Kidney capillary endothelial cell (primary cell): ENCODE results near the gene GDPD3.

ENCODE experiments used
- DNase-seq: peaks from one replicate; pipeline ENCODE4 v3.0.0-alpha.2; 2018; ENCODE audit warnings: low spot score

The GDPD3 gene

DNA sequence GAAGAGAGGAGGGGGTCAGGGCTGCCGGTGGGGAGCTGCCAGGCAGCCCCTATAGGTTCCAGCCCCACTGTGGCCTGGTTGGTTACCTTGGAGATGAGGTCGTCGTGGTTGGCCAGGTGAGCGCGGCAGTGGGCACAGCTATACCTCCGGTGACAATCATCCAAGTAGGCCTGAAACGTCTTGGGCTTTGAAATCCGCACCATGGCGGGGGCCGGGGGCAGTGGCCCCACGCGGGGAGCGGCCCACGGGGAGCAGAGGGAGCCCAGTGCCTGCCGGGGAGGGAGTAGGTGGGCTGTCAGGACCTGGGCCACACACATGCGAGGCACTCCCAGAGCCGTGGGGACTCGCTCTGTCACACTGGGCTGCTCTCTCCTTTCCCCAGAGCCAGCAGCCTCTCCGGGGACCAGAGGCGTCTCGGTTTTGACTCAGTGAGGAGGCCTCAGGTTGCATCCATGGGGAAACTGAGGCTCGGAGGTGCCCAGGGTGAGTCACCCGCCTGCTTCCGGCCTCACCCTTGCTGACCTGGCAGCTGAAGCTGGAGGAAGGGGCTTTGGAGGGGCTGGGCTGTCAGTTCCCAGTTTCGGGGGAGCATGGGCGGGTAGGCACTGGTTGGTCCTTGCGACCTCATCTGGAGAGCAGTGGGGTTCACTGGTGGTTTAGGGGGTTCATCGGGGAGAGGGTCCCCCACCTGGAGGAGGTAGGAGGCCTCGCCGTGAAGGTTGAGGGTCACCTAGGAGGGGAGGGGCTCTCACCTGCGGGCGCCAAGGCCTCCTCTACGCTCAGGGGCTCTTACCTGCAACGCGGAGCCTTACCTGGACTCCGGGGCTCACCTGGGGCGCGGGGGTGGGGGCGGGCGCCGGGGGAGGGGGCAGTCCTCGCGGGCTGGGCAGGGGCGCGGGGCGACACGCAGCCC is 17.9 kb downstream of the GDPD3 start:
- no peak for DNase-seq

DNA sequence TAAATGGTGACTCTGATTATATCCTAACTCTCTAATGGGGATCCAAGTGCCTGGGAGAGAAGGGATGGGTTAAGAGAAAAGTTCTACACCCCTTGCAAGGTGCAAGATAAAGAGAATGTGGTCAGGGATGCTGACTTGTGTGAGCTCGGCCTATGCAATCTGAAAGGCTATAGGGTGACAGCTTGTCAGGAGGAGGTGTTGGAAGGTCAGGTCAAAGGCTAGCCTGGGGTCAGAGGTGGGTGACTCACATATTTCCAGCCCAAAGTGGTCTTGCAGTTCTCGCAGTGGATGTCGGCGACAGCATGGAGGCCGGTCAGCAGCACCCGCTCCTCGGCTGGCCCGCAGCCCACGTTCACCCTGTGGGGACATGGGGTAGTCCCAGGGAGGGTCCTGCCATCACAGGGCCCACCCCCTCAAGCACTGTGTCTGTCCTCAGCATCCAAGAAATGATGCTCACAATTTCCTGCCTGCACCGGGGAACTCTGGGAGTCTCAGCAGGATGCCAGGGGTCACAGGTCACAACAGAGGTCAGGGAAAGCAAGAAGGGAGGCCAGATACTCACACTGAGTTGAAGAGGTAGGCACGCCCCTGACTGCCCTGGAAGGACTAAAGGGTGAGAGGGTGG is 18.7 kb downstream of the GDPD3 start:
- no peak for DNase-seq

DNA sequence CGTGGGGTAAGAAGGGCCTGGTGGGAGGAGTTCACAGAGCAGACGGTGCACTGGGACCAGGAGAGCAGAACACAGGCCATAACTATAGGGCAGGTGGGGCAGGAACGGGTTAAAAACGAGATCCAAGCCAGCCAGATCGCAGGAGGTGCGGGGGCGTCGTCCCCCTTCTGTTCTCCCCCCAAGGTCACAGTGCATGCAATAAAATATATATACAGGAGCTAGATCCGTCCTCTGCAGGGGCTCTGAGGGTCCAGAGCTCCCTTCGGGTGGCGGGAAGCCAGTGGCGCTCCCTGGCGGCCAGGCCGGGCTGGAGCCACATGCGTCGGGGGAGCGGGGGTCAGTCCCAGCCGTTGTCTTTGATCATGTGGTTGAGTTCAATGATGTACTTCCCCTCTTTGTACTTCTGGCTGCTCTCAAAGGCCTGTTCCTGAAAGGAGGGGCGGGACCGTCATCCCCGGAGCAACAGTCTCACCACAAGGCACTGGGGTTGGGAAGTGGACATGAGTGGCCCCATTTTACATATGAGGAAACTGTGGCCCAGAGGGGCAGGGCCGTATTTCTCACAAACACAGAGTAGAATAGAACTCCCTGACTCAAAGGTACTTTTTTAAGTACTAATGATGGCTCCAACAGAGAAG is 20.8 kb downstream of the GDPD3 start:
- DNase-seq, result peak; percentile 93

DNA sequence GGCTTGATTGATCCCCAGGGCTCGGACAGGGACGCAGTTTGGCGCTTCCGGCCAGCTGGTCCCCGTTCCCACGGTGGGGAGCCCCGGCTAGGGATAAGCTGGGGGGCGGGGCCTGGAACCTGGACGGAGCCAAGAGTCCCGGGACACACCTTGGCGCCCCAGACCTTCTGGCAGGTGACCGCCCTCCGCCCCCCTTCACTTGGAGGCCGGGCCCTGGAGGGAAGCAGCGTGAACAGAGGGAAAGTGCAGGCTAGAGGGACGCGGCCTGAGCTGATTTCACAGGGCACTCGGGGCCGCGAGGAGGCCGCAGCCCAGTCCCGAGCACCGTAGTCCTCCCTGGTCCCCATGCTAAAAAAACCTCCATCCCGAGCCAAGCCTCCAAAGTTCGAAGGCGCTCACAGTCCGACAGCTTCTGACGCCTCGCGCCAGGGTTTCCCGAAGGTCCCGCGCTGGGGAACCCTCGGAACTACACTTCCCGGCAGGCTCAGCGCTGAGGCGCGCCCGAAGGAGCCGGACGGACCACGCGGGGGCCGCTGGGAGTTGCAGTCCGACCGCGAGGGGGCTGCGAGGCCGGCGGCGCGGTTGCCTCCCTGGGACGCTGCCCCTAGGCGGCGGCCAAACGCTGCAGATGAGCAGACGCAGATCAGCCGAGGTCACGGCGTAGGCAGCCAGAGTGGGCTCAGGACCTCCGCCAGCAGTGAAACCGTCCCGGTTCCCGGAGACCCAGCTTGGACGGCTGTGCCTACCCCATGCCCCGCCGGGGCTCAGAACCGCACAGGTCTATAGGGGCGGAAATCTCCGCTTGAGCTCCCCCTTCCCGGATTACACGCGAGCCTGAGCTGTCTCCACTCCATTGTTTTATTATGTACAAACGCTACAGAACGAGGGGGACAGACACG is 21.6 kb downstream of the GDPD3 start, which contains the start of gene TBX6:
TSS of gene TBX6 (minus strand) at position 451 of the 899 bp plus-strand sequence. CDS start 731 bp downstream, outside the sequence.
- peak; percentile 87 for DNase-seq

DNA sequence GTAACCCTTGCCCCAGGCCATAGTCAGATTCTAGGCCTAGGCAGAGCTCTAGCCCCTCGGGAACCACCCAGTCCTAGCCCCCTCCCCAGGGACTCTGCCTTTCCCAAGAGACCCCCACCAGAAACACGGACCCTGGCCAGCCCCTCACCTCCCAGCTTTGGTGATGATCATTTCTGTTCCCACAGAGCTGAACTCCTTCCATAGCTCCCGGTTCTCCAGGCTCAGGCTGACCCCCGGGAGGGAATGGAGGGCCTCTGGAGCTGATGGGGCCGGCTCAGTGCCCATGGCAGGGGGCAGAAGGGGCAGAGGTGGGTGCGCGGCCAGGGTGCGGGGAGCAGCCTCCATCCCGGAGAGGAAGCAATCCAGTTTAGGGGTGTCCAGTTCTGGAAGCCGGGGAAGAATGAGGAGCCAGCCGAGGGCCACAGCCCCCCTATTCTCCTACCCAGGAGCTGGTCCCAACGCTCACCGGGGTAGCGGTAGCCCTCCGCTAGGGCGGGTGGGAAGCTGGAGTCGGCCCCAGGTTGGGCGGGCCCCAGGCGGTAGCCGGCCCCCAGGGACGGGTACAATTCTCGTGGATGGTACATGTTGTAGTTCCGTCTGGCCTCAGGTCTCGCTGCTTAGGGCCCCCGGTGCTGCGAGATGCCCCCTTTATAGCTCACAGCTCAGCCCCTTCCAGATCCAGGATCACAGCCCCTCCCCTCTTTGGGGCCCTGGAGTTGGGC is 22.6 kb downstream of the GDPD3 start:
- no peak for DNase-seq

DNA sequence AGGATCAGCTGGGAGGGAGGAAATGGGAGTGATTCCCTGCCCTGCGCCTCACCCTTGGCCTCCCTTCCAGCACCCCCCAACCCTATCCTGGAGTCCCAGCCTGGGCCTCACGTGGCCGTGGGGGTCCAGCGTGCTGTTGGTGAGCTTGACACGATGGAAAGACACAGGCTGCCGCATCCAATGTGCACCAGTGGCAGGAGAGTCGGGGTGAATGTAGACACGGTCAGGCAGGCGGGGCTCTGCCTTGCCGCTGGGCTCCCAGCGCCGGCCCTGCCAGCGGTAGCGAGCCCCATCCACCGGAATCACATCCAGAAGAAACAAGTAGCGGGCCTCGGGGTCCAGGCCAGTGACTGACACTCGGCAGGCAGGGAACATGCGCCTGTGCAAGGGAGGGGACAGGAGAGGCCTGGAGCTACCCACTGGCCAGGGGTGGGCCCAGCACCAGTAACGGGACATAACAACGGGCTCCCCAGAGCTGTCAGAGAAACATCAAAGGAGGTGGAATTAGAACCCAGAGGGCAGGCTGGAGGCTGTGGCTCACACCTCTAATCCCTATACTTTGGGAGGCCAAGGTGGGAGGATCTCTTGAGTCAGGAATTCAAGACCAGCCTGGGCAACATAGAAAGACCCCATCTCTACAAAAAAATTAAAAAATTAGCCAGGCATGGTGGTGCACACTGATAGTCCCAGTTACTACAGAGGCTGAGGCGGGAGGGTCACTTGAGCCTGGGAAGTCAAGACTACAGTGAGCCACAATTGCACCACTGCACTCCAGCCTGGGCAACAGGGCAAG is 24.3 kb downstream of the GDPD3 start:
- DNase-seq, result no peak

DNA sequence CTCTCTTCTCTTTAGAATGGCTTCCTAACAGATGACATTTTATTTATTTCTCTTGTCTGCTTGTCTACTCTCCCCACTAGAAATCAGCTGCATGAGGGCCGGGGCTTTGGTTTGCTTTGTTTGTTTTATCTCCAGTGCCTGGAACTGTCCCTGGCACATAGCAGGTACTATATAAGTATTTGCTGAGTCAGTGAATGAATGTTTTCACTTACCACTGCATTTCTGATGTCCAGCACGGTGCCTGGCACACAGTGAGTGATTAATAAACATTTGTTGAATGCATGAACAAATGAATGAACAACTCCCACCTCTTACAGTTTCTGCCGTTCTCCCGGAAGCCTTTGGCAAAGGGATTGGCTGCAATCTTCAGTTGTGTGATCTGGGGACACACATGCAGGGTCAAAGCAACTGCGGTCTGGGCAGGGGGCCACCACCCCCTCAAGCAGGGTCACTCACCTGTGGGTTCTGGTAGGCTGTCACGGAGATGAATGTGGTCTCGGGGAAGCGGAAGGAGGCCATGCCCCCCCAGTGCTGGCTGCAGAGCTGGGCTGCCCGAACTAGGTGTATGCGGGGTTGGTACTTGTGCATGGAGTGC is 25.0 kb downstream of the GDPD3 start:
- no peak for DNase-seq

DNA sequence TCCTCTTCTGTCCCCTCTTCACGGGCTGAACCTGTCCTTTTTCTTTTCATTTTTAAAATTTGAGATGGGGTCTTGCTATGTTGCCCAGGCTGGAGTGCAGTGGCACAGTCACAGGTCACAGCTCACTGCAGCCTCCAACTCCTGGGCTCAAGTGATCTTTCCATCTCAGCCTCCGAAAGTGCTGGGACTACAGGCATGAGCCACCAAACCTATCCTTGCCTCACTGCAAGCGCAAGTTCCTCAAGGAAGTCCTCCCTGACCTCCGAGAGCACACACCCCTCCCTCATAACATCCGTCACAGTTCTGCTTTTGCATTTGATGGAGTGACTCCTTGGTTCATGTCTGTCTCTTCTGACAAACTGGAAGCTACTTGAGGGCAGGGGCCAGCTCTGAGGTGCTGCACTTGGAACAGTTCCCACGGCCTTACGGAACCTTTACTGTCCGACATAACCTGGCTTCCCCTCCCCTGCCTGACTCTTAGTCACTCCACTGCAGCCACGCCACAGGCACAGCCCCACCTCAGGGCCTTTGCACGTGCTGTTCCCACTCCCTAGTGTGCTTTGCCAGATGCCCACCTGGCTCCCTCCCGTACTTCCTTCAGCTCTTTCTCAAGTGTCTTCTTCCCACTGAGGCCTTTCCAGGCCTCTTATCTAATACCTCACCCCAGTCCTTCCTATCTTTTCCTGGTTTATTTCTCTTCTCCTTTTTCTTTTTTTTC is 26.0 kb downstream of the GDPD3 start:
- no peak for DNase-seq

DNA sequence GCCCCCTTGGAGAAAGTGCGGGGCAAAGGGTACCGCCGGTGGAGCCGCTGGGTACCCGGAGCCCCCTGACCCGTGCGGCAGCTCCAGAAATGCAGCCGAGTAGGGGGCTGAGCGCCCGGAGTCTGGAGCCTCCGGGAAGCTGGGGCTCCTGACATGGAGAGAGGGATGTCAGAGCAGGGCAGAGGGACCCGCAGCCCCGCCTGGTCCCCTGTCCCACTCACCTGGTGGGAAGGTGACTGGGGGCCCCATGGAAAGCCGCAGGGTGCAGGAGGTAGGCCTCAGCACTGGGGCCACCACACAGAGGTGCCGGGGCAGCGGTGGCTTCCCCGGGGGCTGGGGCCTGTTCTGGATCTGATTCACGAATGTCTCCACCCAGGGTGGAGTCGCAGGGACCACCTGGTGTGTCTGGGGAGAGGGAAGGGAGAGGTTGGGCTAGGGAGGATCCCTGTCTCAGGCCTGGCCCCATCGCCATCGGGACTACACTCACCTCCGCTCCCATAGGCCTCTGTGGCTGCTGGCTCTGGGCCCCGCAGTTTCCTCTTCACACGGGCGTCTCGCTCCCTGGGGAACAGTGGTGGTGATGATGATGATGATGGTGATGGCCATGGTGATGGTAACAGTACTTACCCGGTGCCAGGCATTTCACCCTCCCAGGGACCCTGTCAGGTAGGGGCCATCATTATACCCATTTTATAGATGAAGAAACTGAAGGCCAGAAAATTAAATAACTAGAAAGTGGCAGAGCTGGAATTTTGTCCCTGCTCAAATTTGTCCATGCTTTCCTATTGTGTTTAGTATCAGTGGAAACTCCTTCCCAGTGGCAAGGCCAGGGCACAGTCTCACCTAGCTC is 26.8 kb downstream of the GDPD3 start:
- no peak for DNase-seq

DNA sequence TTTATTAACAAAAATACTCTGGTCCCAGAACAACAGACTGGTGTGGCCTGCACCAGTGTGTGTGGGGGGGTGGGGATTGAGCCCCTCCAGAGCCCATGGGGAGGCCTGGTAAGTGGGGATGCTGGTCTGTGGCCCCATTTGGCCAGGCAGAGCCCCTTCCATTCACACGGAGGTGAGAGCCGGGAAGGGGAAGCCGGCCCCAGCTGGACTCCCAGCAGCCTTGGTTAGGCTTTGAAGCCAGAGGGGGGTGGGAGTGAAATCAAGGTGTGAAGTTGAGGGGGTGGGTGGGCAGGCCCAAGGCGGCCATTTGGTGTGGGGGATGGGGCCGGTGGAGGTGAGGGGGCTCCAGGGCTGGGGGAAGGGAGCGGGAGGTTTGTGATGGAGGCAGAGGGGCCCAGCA is 27.5 kb downstream of the GDPD3 start:
- no peak for DNase-seq

DNA sequence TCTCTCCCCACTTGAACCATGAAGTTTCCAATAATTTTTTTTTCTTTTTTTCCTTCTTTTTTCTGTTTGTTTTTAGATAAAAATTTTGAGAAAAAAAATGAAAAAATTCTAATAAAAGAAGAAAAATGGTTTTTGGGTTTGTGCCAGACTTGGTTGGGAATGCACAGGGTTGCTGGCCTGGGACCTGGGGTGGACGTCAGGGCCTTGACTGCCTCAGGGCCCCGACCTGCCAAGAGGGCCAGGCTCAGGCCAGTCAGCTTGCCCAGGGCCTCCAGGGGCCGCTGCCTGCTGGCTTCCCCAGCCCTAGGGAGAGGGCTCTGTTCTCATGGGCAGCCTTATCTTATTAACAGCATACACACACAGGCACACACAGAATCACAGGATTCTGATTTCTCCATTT is 28.1 kb downstream of the GDPD3 start:
- no peak for DNase-seq

DNA sequence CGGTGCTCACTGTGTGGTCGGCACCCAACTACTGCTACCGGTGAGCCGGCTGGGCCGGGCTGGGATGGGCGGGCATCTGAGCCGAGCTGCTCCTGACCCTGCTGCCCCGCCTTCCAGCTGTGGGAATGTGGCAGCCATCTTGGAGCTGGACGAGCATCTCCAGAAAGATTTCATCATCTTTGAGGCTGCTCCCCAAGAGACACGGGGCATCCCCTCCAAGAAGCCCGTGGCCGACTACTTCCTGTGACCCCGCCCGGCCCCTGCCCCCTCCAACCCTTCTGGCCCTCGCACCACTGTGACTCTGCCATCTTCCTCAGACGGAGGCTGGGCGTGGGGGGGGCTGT is 28.5 kb downstream of the GDPD3 start:
- no peak for DNase-seq

DNA sequence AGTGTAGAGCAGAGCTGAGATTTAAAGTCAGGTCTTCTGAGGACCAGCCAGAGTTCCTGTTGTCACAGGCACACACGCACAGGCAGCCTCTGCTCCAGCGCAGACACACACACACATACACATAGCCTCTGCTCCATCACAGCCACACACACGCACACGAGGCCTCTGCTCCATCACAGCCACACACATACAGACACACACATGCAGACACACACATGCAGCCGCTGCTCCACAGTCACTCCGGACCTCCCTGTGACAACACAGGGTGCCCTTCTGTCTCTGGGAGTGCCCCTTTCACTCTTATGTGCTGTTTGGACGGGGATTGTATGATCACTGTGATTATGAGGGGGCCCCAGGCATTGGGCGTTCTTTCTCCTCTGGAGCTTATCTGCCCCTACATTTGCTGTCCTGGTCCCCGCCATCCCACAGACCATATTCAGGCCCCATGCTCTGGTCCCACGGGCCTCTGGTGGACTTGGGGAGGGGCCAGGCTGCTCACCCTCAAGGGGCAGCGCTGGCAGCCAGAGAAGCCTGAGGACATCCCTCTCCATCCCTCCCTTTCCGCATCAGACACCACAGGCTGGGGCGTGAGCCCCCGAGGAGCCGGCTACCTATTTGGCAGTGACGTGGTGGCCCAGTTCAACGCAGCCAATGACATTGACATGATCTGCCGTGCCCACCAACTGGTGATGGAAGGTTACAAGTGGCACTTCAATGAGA is 29.1 kb downstream of the GDPD3 start:
- DNase-seq, result no peak

DNA sequence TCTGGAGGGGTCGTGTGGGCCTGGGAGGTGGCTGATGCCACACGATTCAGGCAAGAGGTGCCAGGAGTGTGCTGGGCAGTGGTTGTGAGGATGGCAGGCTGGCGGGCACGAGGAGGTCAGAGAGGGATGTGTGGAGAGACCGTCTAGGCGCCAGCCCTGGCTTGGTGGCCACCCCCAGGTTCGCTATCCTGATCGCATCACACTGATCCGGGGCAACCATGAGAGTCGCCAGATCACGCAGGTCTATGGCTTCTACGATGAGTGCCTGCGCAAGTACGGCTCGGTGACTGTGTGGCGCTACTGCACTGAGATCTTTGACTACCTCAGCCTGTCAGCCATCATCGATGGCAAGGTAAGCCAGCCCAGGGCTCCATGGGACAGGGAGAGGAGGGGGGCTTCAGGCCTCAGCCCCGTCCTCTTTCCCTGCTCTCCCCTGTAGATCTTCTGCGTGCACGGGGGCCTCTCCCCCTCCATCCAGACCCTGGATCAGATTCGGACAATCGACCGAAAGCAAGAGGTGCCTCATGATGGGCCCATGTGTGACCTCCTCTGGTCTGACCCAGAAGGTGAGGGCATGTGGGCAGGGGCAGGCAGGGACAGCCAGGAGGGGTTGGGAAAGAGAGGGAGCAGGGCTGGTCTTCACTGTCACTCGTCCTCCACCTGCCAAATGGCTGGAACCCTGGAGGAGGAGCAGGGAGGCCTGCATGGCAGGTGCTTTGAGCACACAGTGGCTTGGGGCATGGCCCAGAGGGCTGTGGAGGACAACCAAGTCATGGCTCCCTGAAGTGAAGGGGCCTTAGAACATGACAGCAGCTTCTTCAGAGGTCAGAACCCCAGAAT is 29.9 kb downstream of the GDPD3 start:
- DNase-seq, result no peak

DNA sequence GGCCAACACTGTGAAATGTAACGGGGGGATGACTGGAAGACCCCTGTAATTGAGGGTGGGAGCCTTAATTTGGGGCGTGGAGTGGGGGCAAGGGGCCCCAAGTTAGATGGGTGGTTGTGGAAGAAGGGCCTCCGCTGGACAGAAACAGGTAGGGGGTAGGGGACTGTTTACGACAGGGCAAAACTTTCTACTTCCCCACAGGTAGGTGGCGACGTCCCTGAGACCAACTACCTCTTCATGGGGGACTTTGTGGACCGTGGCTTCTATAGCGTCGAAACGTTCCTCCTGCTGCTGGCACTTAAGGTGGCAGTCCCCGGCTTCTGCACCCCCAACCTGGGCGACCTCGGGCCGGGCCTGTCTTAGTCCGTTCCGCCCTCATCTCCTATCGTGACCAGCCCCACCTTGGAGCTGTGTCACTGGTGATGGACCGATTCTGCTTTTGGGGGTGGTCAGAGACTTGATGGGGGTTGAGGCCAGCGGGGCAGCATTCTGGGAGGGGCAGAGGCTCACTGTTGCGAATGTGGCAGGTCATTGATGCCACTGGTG is 30.7 kb downstream of the GDPD3 start:
- no peak for DNase-seq

DNA sequence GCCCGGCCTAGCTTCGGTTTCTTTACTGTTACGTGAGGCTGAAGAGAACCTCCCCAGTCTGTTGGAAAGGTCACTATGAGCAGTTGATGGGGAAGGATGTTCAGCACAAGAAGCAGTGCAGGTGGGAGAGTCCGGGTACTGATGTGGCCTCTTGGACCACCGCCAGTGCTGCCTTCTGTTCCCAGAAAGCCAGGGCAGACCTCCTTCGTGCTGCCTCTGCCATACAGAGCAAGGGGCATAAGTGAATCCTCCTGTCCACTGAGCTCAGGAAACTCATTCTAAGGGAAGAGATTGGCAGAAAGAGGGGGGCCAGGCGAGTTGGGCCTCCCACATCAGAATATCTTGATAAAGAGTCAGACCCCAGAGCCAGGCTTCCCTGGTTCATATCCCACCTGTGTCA is 33.9 kb downstream of the GDPD3 start:
- no peak for DNase-seq

DNA sequence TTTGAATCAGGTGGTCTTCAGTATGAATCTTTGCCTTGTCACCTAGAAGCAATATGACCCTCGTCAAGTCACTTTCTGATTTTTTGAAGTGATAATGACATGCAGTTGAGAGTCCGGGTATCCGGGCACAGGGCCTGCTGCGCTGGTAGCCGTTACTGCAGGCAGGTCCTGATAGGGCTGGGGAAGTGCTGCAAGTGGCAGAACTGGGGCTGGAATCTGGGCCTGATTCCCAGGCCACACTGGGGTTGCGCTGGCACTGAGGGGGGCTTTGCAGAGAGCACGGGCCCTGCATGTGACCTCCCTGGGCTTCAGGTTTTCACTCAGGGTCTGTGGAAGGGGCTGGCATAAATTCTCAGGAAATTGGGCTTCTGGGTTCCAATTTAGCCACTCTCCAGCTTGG is 34.6 kb downstream of the GDPD3 start:
- DNase-seq, result no peak
